ENCODE results near the gene WIF1.

The WIF1 gene

DNA sequence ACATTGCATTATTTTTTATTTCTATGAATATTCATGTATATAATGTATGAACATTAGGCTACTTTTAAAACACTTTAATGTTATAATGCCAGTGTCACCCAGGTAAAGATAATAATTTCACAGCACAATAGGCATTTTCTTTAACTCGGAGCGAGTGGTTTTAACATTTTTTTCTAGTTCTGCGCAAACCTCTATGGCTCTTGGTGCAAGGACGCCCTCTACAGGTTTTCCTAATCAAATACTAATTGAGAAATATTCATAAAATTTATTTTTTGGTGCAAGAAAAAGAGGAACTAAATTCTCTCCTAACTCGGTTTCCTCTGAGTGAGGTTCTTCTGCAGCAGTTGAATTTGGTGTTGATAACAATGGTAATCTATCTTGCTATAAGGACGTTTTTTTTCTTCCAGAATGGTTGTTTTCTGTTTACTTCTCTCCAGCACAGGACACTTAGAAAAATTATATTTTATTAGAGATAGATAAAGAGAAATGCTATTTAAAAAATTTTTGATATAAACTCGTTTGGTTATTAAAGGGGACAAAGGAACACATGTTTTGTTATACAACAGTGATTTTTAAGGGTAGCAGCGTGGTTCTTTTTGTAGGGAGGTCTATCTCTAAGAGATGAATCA lies 2.4 kb upstream of the WIF1 start:
- no peak overlapping the region for H3K27ac ChIP-seq (ENCODE audit: low read depth in 2 of 2, low read length in 2 of 2)
- no peaks in the 10 kb centered on the region for H3K9me3 ChIP-seq (ENCODE audit: control insufficient read depth in 2 of 2, low read length in 2 of 2)
- H3K4me1 ChIP-seq (ENCODE audit: control insufficient read depth in 2 of 2, insufficient read depth in 2 of 2, low read length in 2 of 2), result no peaks in the 10 kb centered on the region
- H3K9ac ChIP-seq (ENCODE audit: low read depth in 1 of 2, low read length in 2 of 2), result no peak overlapping the region
- H3K27me3 ChIP-seq (ENCODE audit: control insufficient read depth in 2 of 2, insufficient read depth in 2 of 2, low read length in 2 of 2), result peaks cover 23 to 40% of the 10 kb centered on the region in 2 donors
- H3K4me3 ChIP-seq (ENCODE audit: low read length in 2 of 2), result no peak overlapping the region
- no peaks in the 10 kb centered on the region for H3K36me3 ChIP-seq (ENCODE audit: control insufficient read depth in 2 of 2, insufficient read depth in 2 of 2, low read length in 2 of 2)

- Histone ChIP-seq H3K27ac (ENCODE audit: low read depth in 2 of 2, low read length in 2 of 2) (no peak overlapping the region), H3K36me3 (ENCODE audit: control insufficient read depth in 2 of 2, insufficient read depth in 2 of 2, low read length in 2 of 2) (no peaks in the 10 kb centered on the region), H3K4me3 (ENCODE audit: low read length in 2 of 2) (no peak overlapping the region), H3K9me3 (ENCODE audit: control insufficient read depth in 2 of 2, low read length in 2 of 2) (no peaks in the 10 kb centered on the region), H3K4me1 (ENCODE audit: control insufficient read depth in 2 of 2, insufficient read depth in 2 of 2, low read length in 2 of 2) (no peaks in the 10 kb centered on the region), H3K9ac (ENCODE audit: low read depth in 1 of 2, low read length in 2 of 2) (no peak overlapping the region), H3K27me3 (ENCODE audit: control insufficient read depth in 2 of 2, insufficient read depth in 2 of 2, low read length in 2 of 2) (peaks cover 27 to 45% of the 10 kb centered on the region in 2 donors)
These were observed 1.6 kb upstream of the WIF1 start for GRCh38 chr12:65122703-65123102.

GRCh38 chr12:65121956-65122469 lies 908 bp upstream of the WIF1 start:
- Histone ChIP-seq H3K4me3 (ENCODE audit: low read length in 2 of 2) (no peak overlapping the region), H3K4me1 (ENCODE audit: control insufficient read depth in 2 of 2, insufficient read depth in 2 of 2, low read length in 2 of 2) (no peaks in the 10 kb centered on the region), H3K36me3 (ENCODE audit: control insufficient read depth in 2 of 2, insufficient read depth in 2 of 2, low read length in 2 of 2) (no peaks in the 10 kb centered on the region), H3K9me3 (ENCODE audit: control insufficient read depth in 2 of 2, low read length in 2 of 2) (no peaks in the 10 kb centered on the region), H3K27ac (ENCODE audit: low read depth in 2 of 2, low read length in 2 of 2) (no peak overlapping the region), H3K9ac (ENCODE audit: low read depth in 1 of 2, low read length in 2 of 2) (no peak overlapping the region), H3K27me3 (ENCODE audit: control insufficient read depth in 2 of 2, insufficient read depth in 2 of 2, low read length in 2 of 2) (peaks cover 29 to 48% of the 10 kb centered on the region in 2 donors)

DNA sequence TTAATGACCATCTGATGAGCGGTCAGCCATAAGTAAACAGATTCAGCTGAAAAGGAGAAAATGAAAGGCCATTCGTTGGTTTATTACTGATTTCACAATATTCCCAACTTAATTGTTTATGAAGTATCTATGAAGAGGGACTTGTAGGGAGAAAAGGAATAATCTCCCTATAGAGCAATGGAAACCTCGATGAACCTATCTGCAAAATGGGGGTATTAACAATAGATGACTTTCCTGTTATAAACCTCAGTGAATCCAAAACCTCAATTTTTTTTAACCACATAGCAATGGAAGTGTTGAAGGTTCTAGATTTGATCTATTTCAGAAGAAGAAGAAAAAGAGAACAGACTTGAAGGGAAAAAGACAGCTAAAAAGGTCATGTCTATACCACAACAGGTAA lies 2.0 kb downstream of the WIF1 start:
- H3K9me3 ChIP-seq (ENCODE audit: control insufficient read depth in 2 of 2, low read length in 2 of 2), result no peaks in the 10 kb centered on the region
- peaks cover 24 to 31% of the 10 kb centered on the region in 2 donors for H3K27me3 ChIP-seq (ENCODE audit: control insufficient read depth in 2 of 2, insufficient read depth in 2 of 2, low read length in 2 of 2)
- no peak overlapping the region for H3K27ac ChIP-seq (ENCODE audit: low read depth in 2 of 2, low read length in 2 of 2)
- H3K9ac ChIP-seq (ENCODE audit: low read depth in 1 of 2, low read length in 2 of 2), result no peak overlapping the region
- no peaks in the 10 kb centered on the region for H3K4me1 ChIP-seq (ENCODE audit: control insufficient read depth in 2 of 2, insufficient read depth in 2 of 2, low read length in 2 of 2)
- H3K36me3 ChIP-seq (ENCODE audit: control insufficient read depth in 2 of 2, insufficient read depth in 2 of 2, low read length in 2 of 2), result no peaks in the 10 kb centered on the region
- no peak overlapping the region for H3K4me3 ChIP-seq (ENCODE audit: low read length in 2 of 2)

DNA sequence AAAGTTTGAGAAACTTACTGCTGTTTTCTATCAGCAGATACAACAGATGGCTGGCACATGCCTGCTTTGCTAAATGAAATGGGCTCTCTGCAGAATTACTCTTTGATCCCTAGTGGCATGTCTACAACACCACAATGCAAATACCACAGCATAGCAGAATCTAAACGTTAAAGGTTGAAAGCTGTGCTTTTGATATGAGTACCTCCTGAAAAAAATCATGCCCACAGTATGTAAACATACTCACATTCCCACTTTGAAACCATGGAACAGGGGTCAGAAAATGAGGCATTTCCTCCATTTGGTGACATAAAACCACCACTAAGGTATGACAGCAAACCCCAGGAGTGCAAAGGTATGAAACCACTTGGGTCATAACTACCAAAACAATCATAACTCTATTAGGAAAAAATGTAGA lies 7.5 kb downstream of the WIF1 start:
- no peaks in the 10 kb centered on the region for H3K36me3 ChIP-seq (ENCODE audit: control insufficient read depth in 2 of 2, insufficient read depth in 2 of 2, low read length in 2 of 2)
- H3K27me3 ChIP-seq (ENCODE audit: control insufficient read depth in 2 of 2, insufficient read depth in 2 of 2, low read length in 2 of 2), result peaks cover 6 to 8% of the 10 kb centered on the region in 2 donors
- H3K9ac ChIP-seq (ENCODE audit: low read depth in 1 of 2, low read length in 2 of 2), result no peak overlapping the region
- H3K4me1 ChIP-seq (ENCODE audit: control insufficient read depth in 2 of 2, insufficient read depth in 2 of 2, low read length in 2 of 2), result no peaks in the 10 kb centered on the region
- no peaks in the 10 kb centered on the region for H3K9me3 ChIP-seq (ENCODE audit: control insufficient read depth in 2 of 2, low read length in 2 of 2)
- no peak overlapping the region for H3K27ac ChIP-seq (ENCODE audit: low read depth in 2 of 2, low read length in 2 of 2)
- no peak overlapping the region for H3K4me3 ChIP-seq (ENCODE audit: low read length in 2 of 2)

- Histone ChIP-seq H3K36me3 (ENCODE audit: control insufficient read depth in 2 of 2, insufficient read depth in 2 of 2, low read length in 2 of 2) (no peaks in the 10 kb centered on the region), H3K9me3 (ENCODE audit: control insufficient read depth in 2 of 2, low read length in 2 of 2) (no peaks in the 10 kb centered on the region), H3K4me3 (ENCODE audit: low read length in 2 of 2) (no peak overlapping the region), H3K4me1 (ENCODE audit: control insufficient read depth in 2 of 2, insufficient read depth in 2 of 2, low read length in 2 of 2) (no peaks in the 10 kb centered on the region), H3K27me3 (ENCODE audit: control insufficient read depth in 2 of 2, insufficient read depth in 2 of 2, low read length in 2 of 2) (no peaks in the 10 kb centered on the region), H3K9ac (ENCODE audit: low read depth in 1 of 2, low read length in 2 of 2) (no peak overlapping the region), H3K27ac (ENCODE audit: low read depth in 2 of 2, low read length in 2 of 2) (no peak overlapping the region)
These were observed 14.2 kb downstream of the WIF1 start for GRCh38 chr12:65106948-65107347.

GRCh38 chr12:65100140-65100539 lies 21.0 kb downstream of the WIF1 start:
- H3K4me1 ChIP-seq (ENCODE audit: control insufficient read depth in 2 of 2, insufficient read depth in 2 of 2, low read length in 2 of 2), result no peaks in the 10 kb centered on the region
- H3K27ac ChIP-seq (ENCODE audit: low read depth in 2 of 2, low read length in 2 of 2), result no peak overlapping the region
- H3K9me3 ChIP-seq (ENCODE audit: control insufficient read depth in 2 of 2, low read length in 2 of 2), result no peaks in the 10 kb centered on the region
- no peak overlapping the region for H3K4me3 ChIP-seq (ENCODE audit: low read length in 2 of 2)
- H3K27me3 ChIP-seq (ENCODE audit: control insufficient read depth in 2 of 2, insufficient read depth in 2 of 2, low read length in 2 of 2), result no peaks in the 10 kb centered on the region
- H3K36me3 ChIP-seq (ENCODE audit: control insufficient read depth in 2 of 2, insufficient read depth in 2 of 2, low read length in 2 of 2), result no peaks in the 10 kb centered on the region
- H3K9ac ChIP-seq (ENCODE audit: low read depth in 1 of 2, low read length in 2 of 2), result no peak overlapping the region

DNA sequence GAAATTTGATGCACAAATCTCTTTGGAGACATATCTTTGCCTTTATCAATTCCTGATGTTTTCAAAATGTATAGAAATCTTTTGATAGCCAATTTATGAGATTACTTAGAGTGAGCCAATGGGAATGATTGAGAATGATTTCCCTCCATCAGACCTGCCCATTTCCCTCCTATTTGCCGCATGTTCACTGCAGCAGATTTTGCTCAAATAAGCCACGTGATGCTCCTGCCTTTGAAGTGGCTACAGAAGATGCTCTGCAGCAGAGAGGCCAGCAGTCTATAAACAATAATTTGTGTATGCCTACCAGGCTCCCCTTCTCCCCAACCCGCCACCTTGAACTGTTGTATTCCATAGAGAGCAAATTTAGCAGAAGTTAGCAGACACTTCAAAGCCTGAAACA lies 21.9 kb downstream of the WIF1 start:
- no peaks in the 10 kb centered on the region for H3K4me1 ChIP-seq (ENCODE audit: control insufficient read depth in 2 of 2, insufficient read depth in 2 of 2, low read length in 2 of 2)
- no peaks in the 10 kb centered on the region for H3K27me3 ChIP-seq (ENCODE audit: control insufficient read depth in 2 of 2, insufficient read depth in 2 of 2, low read length in 2 of 2)
- no peak overlapping the region for H3K9ac ChIP-seq (ENCODE audit: low read depth in 1 of 2, low read length in 2 of 2)
- no peak overlapping the region for H3K27ac ChIP-seq (ENCODE audit: low read depth in 2 of 2, low read length in 2 of 2)
- no peak overlapping the region for H3K4me3 ChIP-seq (ENCODE audit: low read length in 2 of 2)
- no peaks in the 10 kb centered on the region for H3K9me3 ChIP-seq (ENCODE audit: control insufficient read depth in 2 of 2, low read length in 2 of 2)
- H3K36me3 ChIP-seq (ENCODE audit: control insufficient read depth in 2 of 2, insufficient read depth in 2 of 2, low read length in 2 of 2), result no peaks in the 10 kb centered on the region

- H3K9me3 ChIP-seq (ENCODE audit: control insufficient read depth in 2 of 2, low read length in 2 of 2), result no peaks in the 10 kb centered on the region
- no peaks in the 10 kb centered on the region for H3K27me3 ChIP-seq (ENCODE audit: control insufficient read depth in 2 of 2, insufficient read depth in 2 of 2, low read length in 2 of 2)
These were observed 22.7 kb downstream of the WIF1 start for GRCh38 chr12:65098364-65098763.

GRCh38 chr12:65094722-65095121 lies 26.4 kb downstream of the WIF1 start:
- Histone ChIP-seq H3K9me3 (ENCODE audit: control insufficient read depth in 2 of 2, low read length in 2 of 2) (no peaks in the 10 kb centered on the region), H3K9ac (ENCODE audit: low read depth in 1 of 2, low read length in 2 of 2) (no peak overlapping the region), H3K36me3 (ENCODE audit: control insufficient read depth in 2 of 2, insufficient read depth in 2 of 2, low read length in 2 of 2) (no peaks in the 10 kb centered on the region), H3K4me3 (ENCODE audit: low read length in 2 of 2) (no peak overlapping the region), H3K27ac (ENCODE audit: low read depth in 2 of 2, low read length in 2 of 2) (no peak overlapping the region), H3K4me1 (ENCODE audit: control insufficient read depth in 2 of 2, insufficient read depth in 2 of 2, low read length in 2 of 2) (no peaks in the 10 kb centered on the region), H3K27me3 (ENCODE audit: control insufficient read depth in 2 of 2, insufficient read depth in 2 of 2, low read length in 2 of 2) (no peaks in the 10 kb centered on the region)

More at GRCh38 chr12:65098364-65098763, 22.7 kb downstream of the WIF1 start:
- Histone ChIP-seq H3K4me1 (ENCODE audit: control insufficient read depth in 2 of 2, insufficient read depth in 2 of 2, low read length in 2 of 2) (no peaks in the 10 kb centered on the region), H3K4me3 (ENCODE audit: low read length in 2 of 2) (no peak overlapping the region), H3K9ac (ENCODE audit: low read depth in 1 of 2, low read length in 2 of 2) (no peak overlapping the region), H3K27ac (ENCODE audit: low read depth in 2 of 2, low read length in 2 of 2) (no peak overlapping the region), H3K36me3 (ENCODE audit: control insufficient read depth in 2 of 2, insufficient read depth in 2 of 2, low read length in 2 of 2) (no peaks in the 10 kb centered on the region)

Data from mucosa of rectum (tissue), 2 donors.